Measurements from ENCODE around the gene SGO1.

Gene SGO1

GRCh38 chr3:20154928-20155327, 31.1 kb downstream of the SGO1 start:
- no peak for DNase-seq (ENCODE audit: low read depth)
- no peak overlapping the region for H3K4me3 ChIP-seq (ENCODE audit: low read length)
- TF ChIP-seq CTCF (conservative IDR thresholded peaks at IDR 0.05; ENCODE audit: low read depth, low read length): no peak

- DNase-seq (ENCODE audit: low read depth): no peak
- no peak for TF ChIP-seq CTCF (conservative IDR thresholded peaks at IDR 0.05; ENCODE audit: low read depth, low read length)
- no peak overlapping the region for H3K4me3 ChIP-seq (ENCODE audit: low read length)
These were observed 31.9 kb downstream of the SGO1 start for GRCh38 chr3:20154078-20154477.

- no peak overlapping the region for H3K4me3 ChIP-seq (ENCODE audit: low read length)
- DNase-seq (ENCODE audit: low read depth): no peak
- no peak for TF ChIP-seq CTCF (conservative IDR thresholded peaks at IDR 0.05; ENCODE audit: low read depth, low read length)
These were observed 37.5 kb downstream of the SGO1 start for GRCh38 chr3:20148466-20148865.

- no peak overlapping the region for H3K4me3 ChIP-seq (ENCODE audit: low read length)
- DNase-seq (ENCODE audit: low read depth): no peak
- no peak for TF ChIP-seq CTCF (conservative IDR thresholded peaks at IDR 0.05; ENCODE audit: low read depth, low read length)
These were observed 38.6 kb downstream of the SGO1 start for GRCh38 chr3:20147361-20147760.

GRCh38 chr3:20146301-20146700, 39.7 kb downstream of the SGO1 start:
- no peak for DNase-seq (ENCODE audit: low read depth)
- TF ChIP-seq CTCF (conservative IDR thresholded peaks at IDR 0.05; ENCODE audit: low read depth, low read length): no peak
- H3K4me3 ChIP-seq (ENCODE audit: low read length): no peak overlapping the region

GRCh38 chr3:20145874-20146273, 40.1 kb downstream of the SGO1 start:
- DNase-seq (ENCODE audit: low read depth): no peak
- no peak for TF ChIP-seq CTCF (conservative IDR thresholded peaks at IDR 0.05; ENCODE audit: low read depth, low read length)
- no peak overlapping the region for H3K4me3 ChIP-seq (ENCODE audit: low read length)

- no peak overlapping the region for H3K4me3 ChIP-seq (ENCODE audit: low read length)
- DNase-seq (ENCODE audit: low read depth): no peak
- no peak for TF ChIP-seq CTCF (conservative IDR thresholded peaks at IDR 0.05; ENCODE audit: low read depth, low read length)
These were observed 42.5 kb downstream of the SGO1 start for GRCh38 chr3:20143519-20143918.
